Endothelial cell of umbilical vein (primary cell): ENCODE measurements around the gene P2RX3. TPM values are rescaled to one million over a fixed set of nuclear protein-coding genes. Genes with fewer than 3 reads are reported as not detected.

Experiments
- BruUV-seq: library from RNA; stranded (reverse); fragments of 400-500 nt; replicated peaks from 2 replicates; lab custom pipeline; 2021; lab: Mats Ljungman, UMichigan
- CTCF ChIA-PET: fragments of 300-600, 350-600 bp; sonication (Branson Sonifier 250); formaldehyde crosslinking; loops from one replicate; lab custom pipeline; 2021; ENCODE audit warnings: antibody characterized with exemption, inconsistent platforms; lab: Charles Lee
- POLR2A ChIA-PET: fragments of 300-600, 350-600 bp; sonication (Branson Sonifier 250); formaldehyde crosslinking; loops from one replicate; lab custom pipeline; 2021; ENCODE audit warnings: antibody characterized with exemption, inconsistent platforms; lab: Charles Lee
- DNase-seq: peaks from one replicate; pipeline ENCODE4 v3.0.0-alpha.2; 2011; ENCODE audit warnings: low read depth, low spot score
- FAIRE-seq: peaks from 2 replicates; lab custom pipeline; 2011; peaks lifted over from hg19 to GRCh38; lab: Jason Lieb, UNC
- H2AFZ ChIP-seq: 2 replicates; pipeline ENCODE4 v1.6.0; 2012; ENCODE audit warnings: low read depth, low read length, control low read depth, inconsistent platforms
- H3K27ac ChIP-seq: 2 replicates; pipeline ENCODE4 v1.5.1; 2011; ENCODE audit warnings: low read depth, mild to moderate bottlenecking, control low read depth, low read length, moderate library complexity; ENCODE audit not compliant: insufficient read depth
- H3K27me3 ChIP-seq, 2 experiments: 2 replicates each; pipeline versions ENCODE4 v1.6.0 to v1.6.1; 2011; ENCODE audit warnings: low read length in 2 of 2, mixed read lengths in 1 of 2; ENCODE audit not compliant: control insufficient read depth in 2 of 2, insufficient read depth in 2 of 2
- H3K36me3 ChIP-seq, 2 experiments: 2 replicates in 1 of 2; 3 replicates in 1 of 2; pipeline ENCODE4 v1.5.1; 2011; ENCODE audit warnings: low read length in 2 of 2, mild to moderate bottlenecking in 1 of 2, moderate library complexity in 1 of 2; ENCODE audit not compliant: control insufficient read depth in 2 of 2, insufficient read depth in 2 of 2; ENCODE audit errors: extremely low read depth in 1 of 2
- H3K4me1 ChIP-seq: 3 replicates; pipeline ENCODE4 v1.5.1; 2011; ENCODE audit warnings: mild to moderate bottlenecking, low read length; ENCODE audit not compliant: control insufficient read depth, insufficient read depth; ENCODE audit errors: extremely low read depth
- H3K4me2 ChIP-seq: 2 replicates; pipeline ENCODE4 v1.6.1; 2011; ENCODE audit warnings: low read length, control low read depth, mixed read lengths; ENCODE audit not compliant: insufficient read depth
- H3K4me3 ChIP-seq, 3 experiments: fragments of 200-600 bp in 1 of 3; sonication (generic), shearing (Covaris generic) in 1 of 3; replicated peaks in 1 of 3; 2 replicates each; pipeline ENCODE4 v1.5.1; 2011 to 2016; ENCODE audit warnings: control low read depth in 3 of 3, low read length in 3 of 3, mild to moderate bottlenecking in 2 of 3, inconsistent platforms in 1 of 3, low read depth in 1 of 3, moderate library complexity in 1 of 3; ENCODE audit not compliant: insufficient read depth in 1 of 3
- H3K79me2 ChIP-seq: 2 replicates; pipeline ENCODE4 v1.6.0; 2012; ENCODE audit warnings: low read length, inconsistent platforms; ENCODE audit not compliant: control insufficient read depth, insufficient read depth
- H3K9ac ChIP-seq: replicated peaks from 2 replicates; pipeline ENCODE3; 2011; ENCODE audit warnings: low read length, control low read depth; ENCODE audit not compliant: insufficient read depth; ENCODE audit errors: extremely low read depth
- H3K9me1 ChIP-seq: replicated peaks from 3 replicates; pipeline ENCODE4 v1.6.0; 2011; ENCODE audit warnings: mild to moderate bottlenecking, low read length; ENCODE audit not compliant: control insufficient read depth, insufficient read depth; ENCODE audit errors: extremely low read depth
- H3K9me3 ChIP-seq: replicated peaks from 2 replicates; pipeline ENCODE4 v1.5.1; 2012; ENCODE audit warnings: low read length, inconsistent platforms; ENCODE audit not compliant: control insufficient read depth, insufficient read depth
- H4K20me1 ChIP-seq: replicated peaks from 2 replicates; pipeline ENCODE3; 2011; ENCODE audit warnings: mild to moderate bottlenecking, low read length; ENCODE audit not compliant: control insufficient read depth, insufficient read depth; ENCODE audit errors: extremely low read depth
- CTCF ChIP-seq, 2 donors: IDR thresholded peaks; 1 replicate in 1 of 2; 2 replicates in 1 of 2; pipeline ENCODE4 v1.5.1; 2011; ENCODE audit warnings: low read length in 2 of 2, mild to moderate bottlenecking in 2 of 2, moderate library complexity in 2 of 2, control low read depth in 1 of 2, inconsistent platforms in 1 of 2, low read depth in 1 of 2; ENCODE audit not compliant: insufficient read depth in 1 of 2; ENCODE audit errors: extremely low read depth in 1 of 2
- EZH2 ChIP-seq: IDR thresholded peaks from 2 replicates; pipeline ENCODE4 v1.6.1; 2012; ENCODE audit warnings: borderline replicate concordance, low read depth, mild to moderate bottlenecking, moderate library complexity, low read length, inconsistent platforms; ENCODE audit not compliant: severe bottlenecking
- FOS ChIP-seq: IDR thresholded peaks from 2 replicates; pipeline ENCODE4 v1.6.1; 2011; ENCODE audit warnings: mild to moderate bottlenecking, low read length, moderate library complexity, borderline replicate concordance; ENCODE audit not compliant: insufficient read depth
- GATA2 ChIP-seq: IDR thresholded peaks from 2 replicates; pipeline ENCODE4 v1.7.0; 2011; ENCODE audit warnings: low read depth, mild to moderate bottlenecking, moderate library complexity, mixed read lengths, low read length; ENCODE audit not compliant: insufficient read length, insufficient read depth
- JUN ChIP-seq: IDR thresholded peaks from 2 replicates; pipeline ENCODE4 v1.6.1; 2011; ENCODE audit warnings: borderline replicate concordance, low read depth; ENCODE audit not compliant: insufficient read length, insufficient read depth
- MAX ChIP-seq: IDR thresholded peaks from 2 replicates; pipeline ENCODE4 v1.6.1; 2011; ENCODE audit not compliant: insufficient read depth, insufficient read length
- MYC ChIP-seq: IDR thresholded peaks from one replicate; pipeline ENCODE4 v1.6.1; 2011; ENCODE audit warnings: mild to moderate bottlenecking, low read depth, low read length
- POLR2A ChIP-seq: IDR thresholded peaks from 2 replicates; pipeline ENCODE4 v1.6.1; 2012; ENCODE audit warnings: low read depth, mild to moderate bottlenecking, control low read depth, low read length
- POLR2AphosphoS5 ChIP-seq: IDR thresholded peaks from 2 replicates; pipeline ENCODE4 v1.6.1; 2012; ENCODE audit warnings: low read depth, mild to moderate bottlenecking, control low read depth, low read length, moderate library complexity; ENCODE audit not compliant: insufficient read depth
- dilution Hi-C: fragments of 300-500 bp; cut with MboI; formaldehyde crosslinking; loops from one replicate; pipeline ENCODE4 v1.15.0; 2019; ENCODE audit warnings: low sequenced_read_pairs; ENCODE audit not compliant: extremely low pct_ligation_motif_present
- intact Hi-C: fragments of 100-400 bp; cut with micrococcal nuclease; formaldehyde crosslinking; loops from one replicate; pipeline ENCODE4 v1.10.0; 2022
- polyA plus RNA-seq, 4 experiments: library from polyadenylated mRNA; depleted of rRNA in 3 of 4; stranded (reverse) in 3 of 4; unstranded in 1 of 4; fragments of >200 nt; gene quantifications; 2 replicates each; pipeline versions ENCODE4 v1.2.1 to v1.2.3, GENCODE V29; 2011 to 2012; ENCODE audit warnings: missing spikeins in 1 of 4
- total RNA-seq: library from RNA; stranded (reverse); gene quantifications from 2 replicates; pipeline ENCODE4 v1.2.3, GENCODE V29; 2021

The P2RX3 gene
- total and polyA plus RNA-seq, 2 donors (not counting 3 experiments of a cell fraction or from before 2014, with no cell fraction given) = not detected

- dilution Hi-C loops (no loop called here), intact Hi-C loops (no loop called here)
- H3K4me3 ChIP-seq = no peak overlapping the region
- H2AFZ ChIP-seq = no peak overlapping the region
- no peaks in the 10 kb centered on the region for H4K20me1 ChIP-seq
- no peaks in the 10 kb centered on the region for H3K9me1 ChIP-seq
- H3K79me2 ChIP-seq = peaks cover 21% of the 10 kb centered on the region
- H3K27ac ChIP-seq = no peak overlapping the region
- TSS peak; percentile 25 for BruUV-seq
- ChIA-PET POLR2A (no interaction called here), CTCF (no interaction called here)
- FAIRE-seq = no peak
- peaks cover 25 to 52% of the 10 kb centered on the region in 2 experiments for H3K36me3 ChIP-seq
- no peaks in the 10 kb centered on the region for H3K27me3 ChIP-seq
- H3K9me3 ChIP-seq = no peaks in the 10 kb centered on the region
- no peak overlapping the region for H3K9ac ChIP-seq
- no peak overlapping the region for H3K4me2 ChIP-seq
- DNase-seq = no peak
- no peaks in the 10 kb centered on the region for H3K4me1 ChIP-seq
- TF ChIP-seq POLR2A (no peak), MYC (no peak), MAX (no peak), CTCF (IDR thresholded peaks at IDR 0.05; ENCODE audit: extremely low read depth in 1 of 2, insufficient read depth in 1 of 2, low read depth in 1 of 2, low read length in 2 of 2) (no peak), JUN (no peak), FOS (no peak), EZH2 (no peak), GATA2 (no peak), POLR2AphosphoS5 (no peak)
These were observed 36.3 kb upstream of the P2RX3 start for GRCh38 chr11:57301711-57302423.
